ENCODE data around the gene ARF6.
"Not testable (repeated sequence)": the region's sequence is repeated elsewhere in the genome, so short reads cannot be mapped to it uniquely, and the experiment has no call there.

Gene ARF6

DNA sequence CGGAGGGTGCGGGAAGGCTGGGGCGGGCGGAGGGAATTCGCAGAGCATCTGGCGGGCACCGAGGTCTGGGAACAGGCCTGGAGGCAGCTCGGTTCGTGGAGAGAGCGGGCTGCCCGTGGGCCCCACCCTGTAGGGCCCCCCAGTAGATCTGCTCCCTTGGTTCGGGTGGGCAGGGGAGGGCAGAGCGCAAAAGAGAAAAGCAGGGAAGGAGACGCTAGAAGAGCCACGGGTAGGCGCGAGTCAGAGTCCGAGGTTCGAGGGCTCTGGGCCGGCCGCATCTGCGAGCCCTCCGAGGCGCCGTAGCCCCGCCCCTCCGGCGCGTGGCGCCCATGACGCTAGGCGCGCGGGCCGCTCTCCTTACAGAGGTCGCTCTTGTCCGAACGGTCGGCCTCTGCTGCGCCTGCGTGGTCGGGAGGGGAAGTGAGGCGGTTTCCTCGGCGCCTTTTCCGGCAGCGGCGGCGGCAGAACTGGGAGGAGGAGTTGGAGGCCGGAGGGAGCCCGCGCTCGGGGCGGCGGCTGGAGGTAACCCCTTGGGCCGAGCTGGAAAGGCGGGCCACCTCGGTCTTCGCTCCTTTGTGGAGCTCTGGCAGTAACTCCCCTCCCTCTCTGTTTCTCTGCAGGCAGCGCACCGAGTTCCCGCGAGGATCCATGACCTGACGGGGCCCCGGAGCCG is at the start of gene ARF6:
Gene ARF6, plus strand, starts transcription at position 447 of the 673 bp plus-strand sequence. CDS start 655 bp downstream, outside the sequence.
- peak; percentile 95 for DNase-seq

DNA sequence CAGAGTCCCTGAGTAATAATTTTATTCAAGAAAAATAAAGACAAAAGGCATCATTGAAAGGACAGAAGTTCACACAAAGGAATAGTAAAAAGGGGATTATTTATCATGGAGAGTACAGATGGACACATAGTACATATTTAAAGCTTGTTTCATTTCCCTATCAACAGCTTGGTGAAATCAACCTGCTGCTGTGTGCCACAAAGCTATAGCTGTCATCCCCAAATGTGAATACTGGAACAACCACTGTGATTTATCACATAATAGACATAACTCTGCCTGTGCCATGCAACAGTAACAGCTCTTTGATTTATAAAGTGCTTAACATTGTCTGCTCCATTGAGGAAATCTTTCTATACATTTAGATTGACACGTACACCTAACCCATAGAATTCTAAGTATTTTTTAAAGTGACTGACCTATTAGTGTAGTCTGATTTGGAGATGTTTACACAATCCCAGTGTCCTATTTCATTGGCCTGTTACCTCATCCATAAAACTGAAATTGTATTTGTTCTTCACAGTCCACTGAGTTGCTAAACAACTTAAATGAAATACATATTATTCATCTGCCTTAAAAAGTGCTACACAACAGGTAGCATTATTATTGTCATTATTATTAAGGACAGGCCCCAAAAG is 43.6 kb upstream of the ARF6 start:
- no peak for DNase-seq

DNA sequence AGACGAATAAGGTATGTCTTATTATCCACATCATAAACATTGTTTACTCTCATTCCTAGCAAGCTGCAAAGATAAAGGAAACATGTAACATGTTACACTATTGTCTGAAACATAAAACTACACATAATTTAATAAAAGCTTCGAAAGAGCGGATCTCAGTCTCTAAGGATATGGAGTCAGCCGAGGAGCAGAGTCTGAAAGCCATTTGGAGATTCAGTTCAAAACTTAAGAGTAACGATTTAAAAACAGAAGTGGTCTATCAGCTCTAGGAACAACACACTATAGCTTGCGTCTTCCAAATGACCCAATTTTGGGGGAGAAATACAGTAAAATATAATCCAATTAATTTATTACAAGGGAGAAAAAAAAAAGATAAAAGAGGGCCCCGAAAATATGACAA is 41.1 kb upstream of the ARF6 start:
- no peak for DNase-seq

DNA sequence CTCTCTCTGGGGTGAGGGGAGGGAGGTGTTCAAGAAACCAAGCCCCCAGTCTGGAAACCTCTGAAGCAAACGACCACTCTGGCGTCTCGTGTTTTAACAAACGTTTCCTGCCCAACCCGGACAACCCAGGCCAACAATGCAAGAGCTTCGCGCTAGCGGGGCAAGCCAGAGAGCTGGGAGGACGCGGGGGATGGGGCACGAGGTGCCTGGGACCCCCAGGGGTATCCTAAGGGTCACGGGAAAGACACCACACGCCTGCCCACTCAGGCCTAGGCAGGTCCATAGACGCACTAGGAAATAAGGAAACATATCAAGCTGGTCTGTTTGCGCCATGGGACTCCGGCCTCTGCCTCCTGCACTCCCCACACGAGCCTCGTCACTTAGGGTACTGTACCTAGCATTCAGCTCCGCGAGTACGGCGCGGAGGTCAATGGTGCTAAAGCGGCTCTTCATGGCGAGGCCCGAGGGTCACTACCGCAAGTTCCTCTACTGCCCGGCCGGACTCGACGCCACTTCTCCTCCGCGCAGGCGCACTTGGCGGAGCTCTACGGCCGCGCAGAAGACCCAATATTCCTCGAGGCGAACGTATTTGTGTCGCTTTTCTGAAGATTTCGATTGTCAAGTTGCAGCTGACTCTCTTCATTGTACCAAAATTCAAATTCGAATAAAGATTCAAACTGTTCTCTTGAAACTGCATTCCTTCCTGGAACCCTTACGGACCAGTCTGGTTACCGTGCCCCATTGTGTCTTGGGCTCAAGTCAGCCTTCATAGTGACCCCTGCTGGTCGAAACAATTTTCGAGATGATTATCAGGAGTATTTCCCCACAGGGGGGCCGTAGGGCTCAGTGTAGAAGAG is 40.4 kb upstream of the ARF6 start, which contains the start of gene NEMF:
Gene NEMF, minus strand, starts transcription at position 488 of the 857 bp plus-strand sequence. Its CDS starts 35 bp downstream, at position 453.
- peak; percentile 94 for DNase-seq

DNA sequence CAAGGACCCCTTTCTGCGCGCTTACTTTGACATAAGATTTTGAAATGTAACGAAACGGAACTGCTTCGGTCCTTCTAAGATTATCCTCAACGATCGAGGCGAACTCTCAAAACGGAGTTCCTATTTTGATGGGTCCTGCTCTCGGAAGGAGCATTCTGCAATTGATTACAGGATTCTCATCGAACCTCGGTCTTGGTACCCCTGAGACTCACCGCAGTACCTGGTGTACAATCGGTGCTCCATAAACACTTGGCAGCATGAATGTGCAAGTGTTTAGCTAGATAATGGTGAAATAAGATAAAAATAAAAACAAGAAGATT is 39.8 kb upstream of the ARF6 start:
- DNase-seq, result no peak

DNA sequence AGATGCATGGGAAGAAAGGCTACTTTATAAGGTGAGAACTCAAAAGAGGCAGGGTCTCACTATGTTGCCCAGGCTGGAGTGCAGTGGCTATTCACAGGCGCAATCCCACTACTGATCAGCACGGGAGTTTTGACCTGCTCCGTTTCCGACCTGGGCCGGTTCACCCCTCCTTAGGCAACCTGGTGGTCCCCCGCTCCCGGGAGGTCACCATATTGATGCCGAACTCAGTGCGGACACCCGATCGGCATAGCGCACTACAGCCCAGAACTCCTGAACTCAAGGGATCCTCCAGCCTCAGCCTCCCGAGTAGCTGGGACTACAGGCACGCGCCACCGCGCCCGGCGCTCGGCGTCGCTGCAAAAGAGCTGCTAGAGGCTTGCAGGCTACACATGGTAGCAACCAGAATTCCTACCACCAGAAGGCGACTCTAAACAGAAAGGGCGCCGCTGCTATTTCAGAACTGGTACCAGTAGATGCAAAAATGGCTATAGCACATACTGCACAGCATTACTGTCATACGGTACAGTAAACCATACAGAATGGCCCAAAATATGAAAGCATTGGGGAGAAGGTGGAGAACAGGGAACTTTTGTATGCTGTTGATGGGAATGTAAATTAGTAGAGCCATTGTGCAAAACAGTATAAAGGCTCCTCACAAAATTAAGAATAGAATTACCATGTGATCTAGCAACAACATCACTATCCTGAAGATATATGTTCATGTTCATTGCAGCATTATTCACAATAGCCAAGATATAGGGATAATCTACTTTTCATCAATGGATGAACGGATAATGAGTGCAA is 39.1 kb upstream of the ARF6 start:
- DNase-seq, result peak; percentile 85

DNA sequence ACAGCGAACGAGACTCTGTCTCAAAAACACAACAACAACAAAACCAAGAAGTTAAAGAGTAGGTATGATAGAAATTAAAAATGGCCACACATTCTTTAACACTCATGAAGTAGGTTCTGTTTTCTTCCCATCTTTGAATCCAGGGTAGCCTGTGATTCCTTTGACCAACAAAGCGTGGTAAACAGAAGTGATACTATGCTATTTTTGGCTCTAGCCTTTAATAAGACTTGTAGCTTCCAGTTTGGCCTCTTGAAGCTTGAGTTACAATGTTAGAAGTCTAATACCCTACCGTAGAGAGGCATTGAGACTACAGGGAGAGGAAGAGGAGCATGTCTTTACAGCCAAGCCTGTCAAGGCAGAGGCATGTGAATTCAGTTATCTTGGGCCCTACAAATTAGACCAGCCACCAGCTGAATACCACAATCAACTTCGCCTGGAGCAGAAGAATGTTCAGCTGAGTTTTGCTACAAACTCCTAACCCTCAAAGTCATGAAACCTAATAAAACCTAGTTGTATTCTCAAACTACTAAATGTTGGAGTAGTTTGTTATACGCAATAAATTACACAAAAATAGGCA is 35.4 kb upstream of the ARF6 start:
- DNase-seq, result no peak

DNA sequence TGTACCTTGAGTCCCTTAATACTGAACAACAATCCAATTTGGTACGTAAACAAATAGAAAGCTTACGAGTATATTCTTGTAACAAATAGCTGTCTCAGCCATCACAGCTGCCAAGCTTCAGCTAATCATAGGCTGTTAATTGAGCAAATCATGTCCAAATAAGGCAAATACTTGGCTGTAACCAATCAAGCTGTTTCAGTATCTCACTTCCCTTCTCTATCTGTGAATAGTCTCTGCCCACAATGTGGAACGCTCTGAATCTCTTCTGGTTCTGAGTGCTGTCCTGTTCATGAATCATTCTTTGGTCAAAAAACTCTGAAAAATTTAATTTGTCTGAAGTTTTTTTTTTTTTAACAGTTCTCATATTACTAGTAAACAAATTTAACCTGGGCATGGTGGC is 34.5 kb upstream of the ARF6 start:
- no peak for DNase-seq

DNA sequence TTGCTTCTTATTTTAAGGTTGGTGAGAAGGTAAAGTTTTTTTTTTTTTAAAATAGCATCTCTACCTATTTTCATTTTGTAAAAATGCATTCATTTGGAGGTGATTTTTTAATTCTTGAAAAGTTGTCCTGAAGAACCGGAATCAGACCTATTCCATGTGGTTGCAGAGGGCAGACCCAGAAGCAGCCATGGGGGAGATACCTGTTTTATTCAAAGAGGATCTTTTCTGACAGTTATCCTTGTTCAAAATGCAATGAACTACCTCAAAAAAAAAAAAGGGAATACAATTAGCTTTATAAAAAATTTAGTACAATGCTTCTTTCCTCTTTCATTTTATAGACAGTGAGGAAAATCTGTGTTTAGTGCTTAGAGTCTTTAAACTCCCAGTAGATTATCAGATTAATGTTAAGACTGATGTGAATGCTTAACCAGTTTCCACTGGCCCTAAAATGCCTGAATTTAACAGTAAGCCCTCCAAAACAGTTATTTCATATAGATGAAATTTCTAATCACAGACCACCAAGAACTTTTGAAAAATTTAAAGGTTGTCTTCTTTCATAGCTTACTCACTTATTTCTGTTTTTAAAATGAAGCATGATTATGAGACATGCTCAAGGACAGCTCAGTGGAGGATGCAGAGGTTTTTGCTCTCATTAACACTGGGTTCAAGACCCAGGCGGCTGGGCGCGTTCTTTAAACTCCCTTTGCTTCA is 31.7 kb upstream of the ARF6 start:
- no peak for DNase-seq

DNA sequence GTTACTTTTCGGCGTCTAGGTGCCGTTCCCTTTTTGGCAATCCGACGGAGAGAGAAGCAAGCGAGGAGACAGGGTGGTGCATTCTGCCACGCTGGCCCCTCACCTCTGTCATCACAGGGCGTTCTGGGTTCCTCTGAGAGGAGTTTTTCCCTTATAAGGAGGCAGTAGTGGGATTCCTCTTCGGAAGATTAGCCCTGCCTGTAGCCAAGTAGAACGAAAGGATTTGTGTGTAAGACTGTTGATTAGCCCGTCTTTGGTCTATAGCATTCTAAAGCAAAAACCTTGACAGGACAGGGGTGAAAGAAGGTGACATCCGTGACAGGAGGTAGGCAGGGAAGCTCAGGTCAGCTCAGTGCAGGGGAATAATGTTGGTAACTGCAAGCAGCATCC is 31.2 kb upstream of the ARF6 start:
- peak; percentile 18 for DNase-seq

DNA sequence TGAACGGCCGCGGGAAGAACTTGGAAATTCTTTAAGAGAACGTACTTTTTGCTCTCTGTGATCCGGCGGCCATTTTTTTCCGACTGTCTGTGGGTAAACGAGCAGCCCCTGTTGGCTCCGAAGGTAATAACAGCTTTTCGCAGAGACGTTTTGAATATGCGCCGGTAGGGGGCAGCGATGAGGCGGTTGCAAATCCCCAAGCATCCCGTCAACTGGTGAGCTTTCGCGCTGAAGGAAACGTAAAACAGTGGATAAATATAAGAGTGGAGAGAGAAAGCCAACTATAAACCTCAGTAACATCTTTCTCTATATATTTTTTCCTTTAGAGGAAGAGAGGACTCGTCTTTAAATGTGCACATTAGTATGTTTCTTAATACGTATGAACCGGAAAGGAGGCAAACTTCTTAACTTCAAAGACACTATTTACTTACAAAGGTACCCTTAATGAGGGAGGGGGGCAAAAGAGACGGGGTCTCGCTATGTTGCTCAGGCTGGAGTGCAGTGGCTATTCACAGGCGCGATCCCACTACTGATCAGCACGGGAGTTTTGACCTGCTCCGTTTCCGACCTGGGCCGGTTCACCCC is 30.7 kb upstream of the ARF6 start:
- DNase-seq, result peak; percentile 96

DNA sequence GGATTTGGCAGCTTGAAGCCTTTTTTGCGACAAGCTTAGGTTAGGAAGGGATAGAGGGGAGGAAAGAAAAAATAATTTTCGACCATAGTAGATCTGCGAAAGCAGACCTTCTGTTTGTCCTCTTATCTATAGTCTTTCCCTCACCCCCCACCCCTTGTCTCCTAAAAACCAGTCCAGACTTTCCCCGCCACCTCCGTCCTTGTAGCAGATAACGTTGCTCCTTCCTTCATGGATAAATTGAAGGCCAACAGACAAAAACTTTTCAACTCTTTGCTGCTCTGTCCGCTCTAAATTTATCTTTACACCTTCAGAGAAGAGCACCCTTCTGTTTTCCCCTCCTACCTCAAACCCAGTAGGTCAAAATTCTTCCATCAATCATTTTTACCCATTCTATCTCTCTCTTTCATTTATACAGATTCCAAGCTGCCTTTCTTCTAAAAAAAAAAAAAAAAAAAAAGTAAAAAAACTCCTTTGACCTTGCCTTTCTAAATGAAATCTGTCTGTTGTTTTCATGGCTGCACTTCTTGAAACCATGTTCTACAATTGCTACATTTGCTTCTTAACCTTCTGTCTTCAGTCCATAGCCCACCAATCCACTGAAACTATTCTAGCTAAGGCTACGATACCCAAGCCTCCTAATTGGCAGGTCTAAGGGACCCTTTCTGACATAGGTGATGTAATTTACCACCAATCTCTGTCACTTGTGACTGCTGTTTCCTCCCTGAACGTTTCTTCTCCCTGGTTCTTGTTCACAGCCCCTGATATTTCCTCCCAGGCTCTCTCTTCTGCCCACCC is 29.2 kb upstream of the ARF6 start:
- no peak for DNase-seq

DNA sequence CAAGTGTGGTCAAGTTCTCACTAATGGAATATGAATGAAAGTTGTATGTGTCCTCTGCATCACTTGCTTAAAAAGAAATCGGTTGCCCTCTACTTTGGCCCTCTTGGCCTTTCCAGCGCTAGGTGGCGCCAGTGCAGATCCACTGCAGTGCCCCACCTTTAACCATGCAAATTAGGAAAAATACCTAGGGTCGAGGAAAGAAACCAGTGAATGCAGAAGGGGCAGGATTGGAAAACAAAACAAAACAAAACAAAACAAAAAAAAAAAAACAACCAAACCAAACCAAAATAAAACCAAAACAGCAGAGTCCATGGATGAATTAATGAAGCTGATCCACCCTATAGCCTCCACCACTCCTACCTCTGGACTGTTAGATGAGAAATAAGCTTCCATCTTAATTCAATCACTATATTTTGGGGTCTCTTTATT is 27.4 kb upstream of the ARF6 start:
- peak; percentile 60 for DNase-seq

DNA sequence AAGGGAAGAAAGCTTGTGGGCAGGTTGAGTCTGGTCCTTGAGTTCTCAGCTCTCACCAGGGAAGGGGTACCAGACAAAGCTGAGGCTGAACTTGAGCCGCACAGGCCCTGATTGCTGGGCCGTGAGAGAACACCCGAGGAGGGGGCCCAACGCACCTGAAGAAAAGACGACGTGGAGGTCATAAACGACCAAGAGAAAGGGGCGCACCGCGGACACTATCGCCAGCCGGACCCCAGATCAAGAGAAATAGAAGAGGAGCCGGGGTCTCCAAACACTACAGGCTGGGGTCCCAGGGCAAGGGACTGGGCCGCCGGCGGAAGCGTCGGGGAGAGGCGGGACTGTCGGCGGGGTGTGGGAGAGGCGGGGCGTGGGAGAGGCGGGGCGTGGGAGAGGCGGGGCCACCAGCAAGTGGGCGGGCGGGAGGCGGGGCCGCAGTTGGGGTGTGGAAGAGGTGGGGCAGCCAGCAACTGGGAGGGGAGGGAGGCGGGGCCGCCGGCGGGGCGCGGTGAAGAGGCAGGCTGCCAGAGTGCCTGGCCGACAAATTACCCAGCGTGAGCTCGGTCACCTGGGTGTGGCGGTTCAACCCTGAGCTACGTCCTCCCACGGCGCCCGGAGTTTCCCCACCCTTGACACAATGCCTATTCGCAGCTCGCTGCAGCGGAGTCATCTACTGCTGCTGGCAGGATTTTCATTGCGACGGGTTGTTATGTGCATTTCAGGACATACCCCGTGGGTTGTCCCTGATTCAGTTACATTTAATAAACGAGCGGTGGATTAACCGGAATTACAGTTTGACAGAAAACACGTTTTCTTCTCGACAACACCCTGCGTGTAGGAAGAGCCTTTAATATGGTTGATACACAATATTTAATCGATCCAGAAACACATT is 24.8 kb upstream of the ARF6 start:
- DNase-seq, result peak; percentile 90

DNA sequence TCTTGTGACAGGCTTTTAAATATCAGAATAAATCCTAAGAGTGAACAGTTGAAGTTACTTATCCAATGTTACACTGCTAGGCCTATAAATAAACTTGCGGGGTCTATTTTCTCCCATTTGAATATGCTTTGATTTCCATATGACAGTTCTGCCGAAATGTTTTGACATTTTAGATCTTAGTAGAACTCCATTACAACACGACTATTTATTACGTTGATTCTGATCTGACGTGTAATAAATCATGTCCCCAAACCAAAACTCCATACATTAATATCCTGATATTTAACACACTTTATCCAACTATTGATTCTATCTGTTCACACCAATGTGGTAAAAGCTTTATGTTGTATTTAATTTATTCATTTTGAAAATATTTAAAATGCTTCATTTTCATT is 24.2 kb upstream of the ARF6 start:
- no peak for DNase-seq

DNA sequence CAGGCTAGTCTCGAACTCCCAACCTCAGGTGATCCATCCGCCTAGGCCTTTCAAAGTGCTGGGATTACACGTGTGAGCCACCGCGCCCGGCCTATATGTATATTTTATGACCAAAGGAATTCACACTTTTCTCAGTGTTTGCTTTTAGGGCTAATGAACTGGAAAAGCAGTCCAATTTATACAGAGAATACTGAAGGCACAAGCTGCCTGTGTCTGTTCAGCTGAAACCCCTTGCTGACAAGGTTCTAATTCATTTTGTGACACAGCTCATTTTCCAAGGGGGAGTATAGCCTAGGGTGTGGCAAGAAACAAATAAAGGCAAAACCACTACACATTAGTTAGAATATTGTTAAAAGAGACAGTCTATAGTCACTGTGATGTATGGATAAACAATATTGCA is 22.0 kb upstream of the ARF6 start:
- no peak for DNase-seq

DNA sequence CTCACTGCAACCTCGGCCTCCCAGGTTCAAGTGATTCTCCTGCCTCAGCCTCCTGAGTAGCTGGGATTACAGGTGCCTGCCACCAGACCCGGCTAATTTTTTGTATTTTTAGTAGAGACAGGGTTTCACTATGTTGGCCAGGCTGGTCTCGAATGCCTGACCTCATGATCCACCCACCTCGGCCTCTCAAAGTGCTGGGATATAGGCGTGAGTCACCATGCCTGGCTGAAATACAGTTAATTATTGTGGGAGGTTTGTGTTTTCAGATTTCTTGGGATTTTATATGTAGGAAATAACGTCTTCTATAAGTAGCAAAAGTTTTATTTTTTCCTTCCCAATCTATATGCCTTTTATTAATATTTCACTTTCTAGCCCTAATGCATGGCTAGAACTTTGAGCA is 19.3 kb upstream of the ARF6 start:
- DNase-seq, result not testable (repeated sequence)

DNA sequence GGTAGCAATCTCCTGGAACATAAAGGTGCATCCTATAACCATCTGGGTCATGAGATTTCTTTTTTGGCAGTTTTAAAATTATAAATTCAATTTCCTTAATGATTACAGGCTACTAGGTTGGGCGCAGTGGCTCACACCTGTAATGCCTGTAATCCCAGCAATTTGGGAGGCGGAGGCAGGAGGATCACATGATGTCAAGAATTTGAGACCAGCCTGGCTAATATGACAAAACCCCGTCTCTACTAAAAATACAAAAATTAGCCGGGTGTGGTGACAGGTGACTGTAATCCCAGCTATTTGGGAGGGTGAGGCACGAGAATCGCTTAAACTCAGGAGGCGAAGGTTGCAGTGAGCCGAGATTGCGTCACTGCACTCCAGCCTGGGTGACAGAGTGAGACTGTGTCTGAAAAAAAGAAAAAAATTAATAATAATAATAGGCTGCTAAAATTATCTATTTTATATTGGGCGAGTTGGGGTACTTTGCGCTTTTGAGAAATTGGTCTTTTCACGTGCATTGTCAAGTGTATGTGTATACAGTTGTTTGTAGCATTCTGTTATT is 17.2 kb upstream of the ARF6 start:
- DNase-seq, result no peak

DNA sequence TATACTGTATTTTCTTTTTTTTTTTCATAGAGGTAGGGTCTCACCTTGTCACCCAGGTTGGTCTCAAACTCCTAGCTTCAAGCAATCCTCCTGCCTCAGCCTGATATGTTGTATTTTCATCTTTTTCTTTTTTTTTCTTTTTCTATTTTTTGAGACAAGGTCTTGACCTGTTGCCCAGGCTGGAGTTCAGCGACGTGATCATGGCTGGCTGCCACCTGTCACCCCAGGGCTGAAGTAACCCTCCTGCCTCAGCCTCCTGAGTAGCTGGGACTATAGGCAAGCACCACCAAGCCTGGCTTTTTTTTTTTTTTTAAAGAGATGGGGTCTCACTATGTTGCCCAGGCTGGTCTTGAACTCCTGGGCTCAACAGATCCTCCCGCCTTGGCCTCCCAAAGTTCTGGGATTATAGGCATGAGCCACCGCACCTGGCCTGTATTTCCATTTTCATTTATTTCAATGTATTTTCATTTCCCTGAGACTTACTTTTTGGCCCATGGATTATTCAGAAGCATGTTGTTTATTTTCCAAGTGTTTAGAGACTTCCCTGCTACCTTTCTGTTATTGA is 16.2 kb upstream of the ARF6 start:
- DNase-seq, result no peak
